OCI-LY7 (cell line): Measurements from ENCODE around the gene ACD. TPM values are rescaled to one million over a fixed set of nuclear protein-coding genes. Genes with fewer than 3 reads are reported as not detected.

Source experiments
- BruUV-seq: library from RNA; stranded (reverse); fragments of 400-500 nt; replicated peaks from 2 replicates; lab custom pipeline; 2021; lab: Mats Ljungman, UMichigan
- CTCF ChIA-PET: fragments of 300-600 bp; sonication (Branson Sonifier 250); formaldehyde crosslinking; loops from one replicate; lab custom pipeline; 2022; ENCODE audit warnings: antibody characterized with exemption; ENCODE audit not compliant: unreplicated experiment; lab: Charles Lee
- POLR2A ChIA-PET: fragments of 300-600 bp; sonication (Branson Sonifier 250); formaldehyde crosslinking; loops from one replicate; lab custom pipeline; 2022; ENCODE audit warnings: antibody characterized with exemption; lab: Charles Lee
- DNase-seq: peaks from one replicate; pipeline ENCODE4 v3.0.0-alpha.2; 2015; ENCODE audit warnings: low spot score
- H2AFZ ChIP-seq: fragments of 200-600 bp; sonication (generic), shearing (Covaris generic); 2 replicates; pipeline ENCODE4 v1.6.1; 2014; ENCODE audit warnings: mild to moderate bottlenecking, antibody characterized with exemption, low read length, moderate library complexity
- H3K27ac ChIP-seq: fragments of 200-600 bp; sonication (generic); 2 replicates; pipeline ENCODE4 v1.5.1; 2014; ENCODE audit warnings: mixed run types, low read depth, mild to moderate bottlenecking, moderate library complexity, low read length, inconsistent platforms; ENCODE audit not compliant: poor library complexity, severe bottlenecking
- H3K36me3 ChIP-seq: fragments of 200-600 bp; sonication (generic); 2 replicates; pipeline ENCODE4 v1.6.1; 2014; ENCODE audit warnings: mild to moderate bottlenecking, antibody characterized with exemption, low read length, moderate library complexity, mixed read lengths; ENCODE audit not compliant: insufficient read depth
- H3K4me1 ChIP-seq: fragments of 200-600 bp; sonication (generic); 2 replicates; pipeline ENCODE4 v1.5.1; 2014; ENCODE audit warnings: mild to moderate bottlenecking, low read length; ENCODE audit not compliant: insufficient read depth, poor library complexity, severe bottlenecking
- H3K4me2 ChIP-seq: fragments of 200-600 bp; sonication (generic); 2 replicates; pipeline ENCODE4 v1.6.1; 2014; ENCODE audit warnings: mild to moderate bottlenecking, low read length
- H3K4me3 ChIP-seq: fragments of 200-600 bp; sonication (generic); 2 replicates; pipeline ENCODE4 v1.5.1; 2014; ENCODE audit warnings: mild to moderate bottlenecking, low read depth, low read length; ENCODE audit not compliant: poor library complexity, severe bottlenecking
- H3K79me2 ChIP-seq: fragments of 200-600 bp; sonication (generic); 2 replicates; pipeline ENCODE4 v1.6.1; 2016; ENCODE audit warnings: low read depth, mild to moderate bottlenecking, low read length, moderate library complexity, mixed read lengths; ENCODE audit not compliant: insufficient read depth
- H3K9me2 ChIP-seq: fragments of 200-600 bp; sonication (generic); 2 replicates; pipeline ENCODE4 v1.6.1; 2016; ENCODE audit warnings: mild to moderate bottlenecking, low read length, mixed read lengths; ENCODE audit not compliant: insufficient read depth
- H3K9me3 ChIP-seq: fragments of 200-600 bp; sonication (generic); 2 replicates; pipeline ENCODE4 v1.6.1; 2014; ENCODE audit warnings: mild to moderate bottlenecking, mixed run types, low read length, mixed read lengths
- H4K20me1 ChIP-seq: fragments of 200-600 bp; sonication (generic); 2 replicates; pipeline ENCODE4 v1.6.1; 2014; ENCODE audit warnings: mild to moderate bottlenecking, antibody characterized with exemption, low read length, moderate library complexity, mixed read lengths; ENCODE audit not compliant: insufficient read depth
- CTCF ChIP-seq: fragments of 200-600 bp; sonication (generic); conservative IDR thresholded peaks from 2 replicates; pipeline ENCODE4 v1.5.1; 2014; ENCODE audit warnings: mild to moderate bottlenecking, antibody characterized with exemption, low read length, moderate library complexity, mixed read lengths
- EZH2phosphoT487 ChIP-seq: fragments of 200-600 bp; sonication (generic); IDR thresholded peaks from 2 replicates; pipeline ENCODE4 v1.6.1; 2018; ENCODE audit warnings: low read depth, borderline replicate concordance, mild to moderate bottlenecking, mixed run types, antibody characterized with exemption, low read length, moderate library complexity, mixed read lengths
- intact Hi-C: fragments of 100-400 bp; cut with micrococcal nuclease; formaldehyde crosslinking; loops from one replicate; pipeline ENCODE4 v1.10.0; 2022; ENCODE audit not compliant: unreplicated experiment
- total RNA-seq, 2 experiments: library from RNA; depleted of rRNA in 1 of 2; stranded (reverse); fragments of >200 nt in 1 of 2; shearing (Covaris generic) in 1 of 2; gene quantifications; 2 replicates each; pipeline ENCODE4 v1.2.3, GENCODE V29; 2014 to 2022

Gene ACD
- total RNA-seq, 2 experiments from 2014 or later, result 33.7 to 45.4 TPM

GRCh38 chr16:67657751-67658518 lies 2.1 kb downstream of the ACD start:
- POLR2A ChIA-PET, result interaction anchor here (0.6 to 2.6 kb wide), 5 partner anchors 13 to 169 kb away, joined by 3 to 22 read pairs (median 5); partner anchors contain the start of gene CARMIL2
- Histone ChIP-seq H3K27ac (no peak overlapping the region), H2AFZ (no peak overlapping the region), H3K9me2 (no peaks in the 10 kb centered on the region), H3K79me2 (peaks cover 13% of the 10 kb centered on the region; the same call in 1 of the 2 replicates), H3K4me2 (no peak overlapping the region; the same call in 1 of the 2 replicates), H3K9me3 (no peaks in the 10 kb centered on the region), H3K36me3 (peaks cover 65% of the 10 kb centered on the region), H3K4me1 (peaks cover 14% of the 10 kb centered on the region), H4K20me1 (0 out of 2 replicates have a peak, but pooled peaks cover 7% of the 10 kb centered on the region), H3K4me3 (no peak overlapping the region)
- no peak for DNase-seq
- intact Hi-C loops, result no loop called here
- CTCF ChIA-PET, result interaction anchor here (1.2 kb wide), 1 partner anchor 14 kb away, joined by 4 read pairs; no protein-coding TSS in a partner anchor
- no TSS peak for BruUV-seq
- TF ChIP-seq CTCF (no peak), EZH2phosphoT487 (no peak)

GRCh38 chr16:67657017-67657608 lies 2.9 kb downstream of the ACD start:
- peaks cover 70% of the 10 kb centered on the region for H3K36me3 ChIP-seq
- TF ChIP-seq CTCF (no peak), EZH2phosphoT487 (no peak)

More at GRCh38 chr16:67657017-67657608, 2.9 kb downstream of the ACD start:
- Histone ChIP-seq H3K27ac (no peak overlapping the region), H3K4me3 (no peak overlapping the region), H3K79me2 (peaks cover 13% of the 10 kb centered on the region; the same call in 1 of the 2 replicates), H4K20me1 (0 out of 2 replicates have a peak, but pooled peaks cover 7% of the 10 kb centered on the region), H3K4me1 (peaks cover 14% of the 10 kb centered on the region), H3K9me2 (no peaks in the 10 kb centered on the region), H2AFZ (no peak overlapping the region), H3K4me2 (no peak overlapping the region), H3K9me3 (no peaks in the 10 kb centered on the region)
- TSS peak; percentile 59 for BruUV-seq
- DNase-seq, result no peak
- POLR2A ChIA-PET, result no interaction called here
- CTCF ChIA-PET, result no interaction called here
- intact Hi-C loops, result no loop called here
